OCI-M1 (cell line): Measurements from ENCODE around the gene ZNF26.
"Not testable (repeated sequence)": the region's sequence is repeated elsewhere in the genome, so short reads cannot be mapped to it uniquely, and the experiment has no call there.

Experiments
- DNase-seq: peaks from one replicate; lab custom pipeline; 2025; lab: John Stamatoyannopoulos, UW

ZNF26 gene

DNA sequence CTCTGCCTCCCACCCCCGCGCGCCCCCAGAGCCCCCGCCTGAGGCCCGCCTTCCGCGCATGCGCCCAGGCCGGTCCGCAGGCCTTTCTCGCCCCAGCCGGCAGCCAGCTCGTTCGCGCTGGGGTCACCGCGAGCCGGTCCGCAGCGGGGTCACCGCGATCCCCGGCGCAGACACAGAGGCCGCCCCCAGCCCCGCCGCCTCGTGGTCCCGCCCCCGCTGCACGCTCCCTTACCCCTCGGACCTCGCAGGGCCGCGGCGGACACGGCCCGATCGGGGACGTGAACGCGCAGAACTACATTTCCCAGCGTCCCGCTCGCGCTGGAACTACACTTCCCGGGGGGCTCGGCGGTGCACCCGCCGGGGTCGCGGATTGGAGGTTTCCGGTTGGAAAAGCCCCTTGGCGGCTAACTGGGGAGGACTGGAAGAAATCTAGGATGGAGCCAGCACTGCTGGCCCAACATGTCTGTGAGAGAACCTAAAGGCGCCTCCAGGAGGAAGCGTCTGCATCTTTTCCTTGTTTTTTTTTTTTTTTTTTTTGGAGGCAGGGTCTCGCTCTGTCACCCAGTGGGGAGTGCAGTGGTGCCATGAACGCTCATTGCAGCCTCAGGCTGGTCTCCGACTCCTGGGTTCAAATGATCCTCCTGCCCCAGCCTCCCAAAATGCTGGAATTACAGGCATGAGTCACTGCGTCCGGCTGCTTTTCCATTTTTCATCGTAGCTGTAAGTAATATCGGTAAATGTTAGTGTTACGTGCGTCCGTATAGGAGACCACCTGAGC is 30.0 kb upstream of the ZNF26 start, which contains the start of gene ZNF605:
Gene ZNF605, minus strand, starts transcription at position 296 of the 778 bp plus-strand sequence. CDS start 10,671 bp downstream, outside the sequence.
- DNase-seq = peak; percentile 90

- DNase-seq = not testable (repeated sequence)
Measured at GRCh38 chr12:132961790-132962189, 24.4 kb upstream of the ZNF26 start.

GRCh38 chr12:132963947-132964346 is 22.2 kb upstream of the ZNF26 start:
- DNase-seq = peak; percentile 4

GRCh38 chr12:132965796-132966195 is 20.4 kb upstream of the ZNF26 start:
- DNase-seq = no peak

GRCh38 chr12:132966676-132967415 is 19.3 kb upstream of the ZNF26 start:
- DNase-seq = no peak

- DNase-seq = no peak
Measured at GRCh38 chr12:132967736-132968135, 18.4 kb upstream of the ZNF26 start.

- no peak for DNase-seq
Measured at GRCh38 chr12:132972374-132972773, 13.8 kb upstream of the ZNF26 start.

- peak; percentile 4 for DNase-seq
Measured at GRCh38 chr12:132976870-132977269, 9.3 kb upstream of the ZNF26 start.

GRCh38 chr12:132986885-132987225 is 688 bp downstream of the ZNF26 start:
- DNase-seq = peak; percentile 36

DNA sequence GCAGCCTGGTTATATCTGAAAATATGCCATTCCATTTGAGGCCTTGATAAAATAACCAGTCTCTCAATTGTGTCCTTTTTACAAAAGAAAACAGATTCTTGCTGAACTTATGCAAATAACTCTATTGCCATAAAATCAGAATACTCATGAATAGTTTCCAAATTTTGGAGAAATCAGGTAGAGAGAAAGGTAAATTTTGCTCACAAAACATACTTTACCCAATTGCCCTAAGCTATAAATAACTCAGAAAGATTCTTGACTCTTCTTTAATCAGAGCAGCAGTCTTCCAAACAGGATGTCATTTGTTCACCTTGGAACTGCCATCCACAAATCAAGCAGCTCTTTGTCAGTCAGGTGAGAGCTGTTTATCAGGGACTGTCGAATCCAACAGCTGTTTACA is 12.6 kb downstream of the ZNF26 start:
- no peak for DNase-seq

- no peak for DNase-seq
Measured at GRCh38 chr12:133010657-133011297, 24.6 kb downstream of the ZNF26 start.

DNA sequence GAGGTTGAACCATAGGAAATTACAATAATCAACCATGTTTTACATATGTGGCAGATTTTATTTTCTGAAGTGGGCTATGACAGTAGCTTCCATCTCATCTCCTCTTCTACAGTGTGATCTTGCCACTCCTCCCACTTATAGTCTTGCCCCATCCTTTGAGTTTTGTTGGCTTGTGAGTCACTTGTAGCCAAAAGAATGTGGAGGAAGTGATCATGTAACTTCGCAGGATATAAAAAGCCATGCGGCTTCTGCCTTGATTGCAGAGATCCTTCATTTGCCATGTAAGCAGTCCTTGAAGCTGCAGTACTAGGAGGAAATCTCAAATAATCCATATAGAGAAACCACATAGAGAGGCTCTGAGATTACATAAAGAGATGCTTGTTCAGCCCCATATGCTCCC is 37.4 kb downstream of the ZNF26 start:
- no peak for DNase-seq

DNA sequence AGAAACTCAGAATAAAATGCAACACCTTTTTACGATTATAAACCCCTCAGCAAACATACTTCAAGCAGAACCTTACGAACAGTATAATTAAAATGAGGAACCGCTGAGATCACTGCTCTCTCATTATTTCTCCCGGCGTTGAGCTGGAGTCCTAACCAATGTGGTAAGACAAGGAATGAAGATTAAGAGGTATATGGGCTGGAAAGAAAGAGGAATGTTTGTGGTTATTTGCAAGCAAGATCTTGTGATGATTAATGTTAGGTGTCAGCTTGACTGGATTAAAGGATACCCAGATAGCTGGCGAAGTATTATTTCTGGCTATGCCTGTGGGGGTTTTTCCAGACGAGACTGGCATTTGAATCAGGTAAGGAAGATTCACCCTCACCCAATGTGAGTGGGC is 40.8 kb downstream of the ZNF26 start:
- DNase-seq = no peak

DNA sequence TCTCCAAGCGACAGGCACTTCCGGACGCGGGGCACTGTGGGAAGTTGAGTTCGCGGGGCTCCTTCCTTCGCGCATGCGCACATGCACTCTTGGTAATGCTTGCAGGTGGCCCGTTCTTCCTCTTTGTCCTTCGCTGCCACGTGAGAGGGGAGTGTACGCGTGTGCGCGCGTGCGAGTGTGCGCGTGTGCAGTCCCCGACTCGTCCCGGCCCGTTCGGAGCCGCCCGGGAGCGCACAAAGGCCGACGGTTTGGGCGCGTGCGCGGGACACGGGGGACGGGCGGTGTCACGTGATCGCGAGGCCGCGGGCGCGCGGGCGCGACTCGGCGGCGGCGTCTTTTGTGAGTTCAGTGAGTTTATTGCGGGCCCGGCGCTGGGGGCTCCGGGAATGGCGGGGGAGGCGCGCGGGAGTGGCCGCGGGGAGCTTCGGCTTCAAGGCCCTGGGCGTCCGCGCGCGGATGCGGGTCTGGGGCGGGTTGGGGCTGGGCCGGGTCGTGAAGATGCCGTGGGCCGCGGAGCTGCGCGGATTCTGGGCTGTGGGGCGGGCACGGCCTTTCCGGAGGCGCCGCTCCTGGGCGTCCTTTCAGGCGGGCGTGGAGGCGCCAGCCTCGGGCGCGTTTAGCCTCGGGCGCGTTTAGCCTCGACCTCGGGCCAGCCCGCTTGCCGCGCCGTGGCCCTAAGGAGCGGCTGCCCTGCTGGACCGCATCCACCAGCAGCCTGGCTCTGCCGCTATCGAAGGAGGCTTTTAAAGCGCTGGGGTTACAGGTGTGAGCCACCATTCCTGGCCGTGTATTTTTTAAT is 51.2 kb downstream of the ZNF26 start, which contains the start of gene ZNF84:
Gene ZNF84, plus strand, starts transcription at position 303 of the 799 bp plus-strand sequence. CDS start 3,959 bp downstream, outside the sequence.
- DNase-seq = peak; percentile 99

GRCh38 chr12:133038118-133038709 is 52.0 kb downstream of the ZNF26 start:
- DNase-seq = peak; percentile 46

DNA sequence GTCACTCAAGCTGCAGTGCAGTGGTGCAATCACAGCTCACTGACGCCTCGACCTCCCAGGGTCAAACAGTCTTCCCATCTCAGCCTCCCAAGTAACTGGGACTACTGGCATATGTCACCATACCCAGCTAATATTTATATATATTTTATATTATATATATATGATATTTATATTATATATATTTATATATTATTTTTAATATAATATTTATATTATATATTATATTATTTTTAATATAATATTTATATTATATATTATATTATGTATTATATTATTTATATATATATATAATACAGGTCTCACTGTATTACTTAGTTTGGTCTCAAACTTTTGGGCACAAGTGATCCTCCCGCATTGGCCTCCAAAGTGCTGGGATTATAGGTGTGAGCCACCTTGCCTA is 60.5 kb downstream of the ZNF26 start:
- DNase-seq = no peak

DNA sequence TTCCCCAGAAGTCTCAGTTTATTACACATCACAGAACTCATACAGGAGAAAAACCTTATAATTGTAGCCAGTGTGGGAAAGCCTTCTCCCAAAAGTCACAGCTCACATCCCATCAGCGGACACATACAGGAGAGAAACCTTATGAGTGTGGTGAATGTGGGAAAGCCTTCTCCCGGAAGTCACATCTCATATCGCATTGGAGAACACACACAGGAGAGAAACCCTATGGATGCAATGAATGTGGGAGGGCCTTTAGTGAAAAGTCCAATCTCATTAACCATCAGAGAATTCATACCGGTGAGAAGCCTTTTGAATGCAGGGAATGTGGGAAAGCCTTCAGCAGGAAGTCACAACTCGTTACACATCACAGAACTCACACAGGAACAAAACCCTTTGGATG is 71.3 kb downstream of the ZNF26 start:
- no peak for DNase-seq

DNA sequence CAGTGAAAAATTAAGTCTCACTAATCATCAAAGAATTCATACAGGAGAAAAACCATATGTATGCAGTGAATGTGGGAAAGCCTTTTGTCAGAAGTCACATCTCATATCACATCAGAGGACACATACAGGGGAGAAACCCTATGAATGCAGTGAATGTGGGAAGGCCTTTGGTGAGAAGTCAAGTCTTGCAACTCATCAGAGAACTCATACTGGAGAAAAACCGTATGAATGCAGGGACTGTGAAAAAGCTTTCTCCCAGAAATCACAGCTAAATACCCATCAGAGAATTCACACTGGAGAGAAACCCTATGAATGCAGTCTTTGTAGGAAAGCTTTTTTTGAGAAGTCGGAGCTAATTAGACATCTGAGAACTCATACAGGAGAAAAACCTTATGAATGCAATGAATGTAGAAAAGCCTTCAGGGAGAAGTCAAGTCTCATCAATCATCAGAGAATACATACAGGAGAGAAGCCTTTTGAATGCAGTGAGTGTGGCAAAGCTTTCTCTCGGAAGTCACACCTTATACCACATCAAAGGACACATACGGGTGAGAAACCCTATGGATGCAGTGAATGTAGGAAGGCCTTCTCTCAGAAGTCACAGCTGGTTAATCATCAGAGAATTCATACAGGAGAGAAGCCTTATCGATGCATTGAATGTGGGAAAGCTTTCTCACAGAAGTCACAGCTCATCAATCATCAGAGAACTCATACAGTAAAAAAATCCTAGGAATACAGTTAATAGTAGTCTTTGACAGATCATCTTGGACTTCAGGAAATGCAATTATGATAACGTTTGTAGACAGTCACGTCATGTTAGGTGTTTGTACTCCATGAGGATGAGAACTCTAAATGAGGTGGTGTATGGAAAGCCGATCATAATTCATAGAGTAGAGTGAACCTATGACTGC is 72.3 kb downstream of the ZNF26 start:
- peak; percentile 30 for DNase-seq

DNA sequence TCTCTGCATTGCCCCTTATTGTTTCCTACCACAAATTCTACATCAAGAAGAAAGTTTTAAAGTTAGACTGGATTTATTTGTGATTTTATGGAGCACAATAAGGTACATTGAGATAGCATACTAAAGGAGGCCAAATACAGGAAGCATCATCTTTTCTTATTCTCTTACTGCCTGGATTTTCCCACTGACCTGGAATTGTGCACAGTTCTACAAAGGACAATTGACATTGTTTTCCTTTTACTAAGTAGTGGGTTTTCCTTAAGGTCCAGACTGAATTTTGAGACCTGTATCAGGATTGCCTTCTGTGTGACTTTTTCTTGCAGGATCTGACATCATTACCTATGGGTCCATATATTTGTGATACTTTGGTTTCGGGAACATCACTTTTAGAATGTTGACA is 75.8 kb downstream of the ZNF26 start:
- DNase-seq = no peak

DNA sequence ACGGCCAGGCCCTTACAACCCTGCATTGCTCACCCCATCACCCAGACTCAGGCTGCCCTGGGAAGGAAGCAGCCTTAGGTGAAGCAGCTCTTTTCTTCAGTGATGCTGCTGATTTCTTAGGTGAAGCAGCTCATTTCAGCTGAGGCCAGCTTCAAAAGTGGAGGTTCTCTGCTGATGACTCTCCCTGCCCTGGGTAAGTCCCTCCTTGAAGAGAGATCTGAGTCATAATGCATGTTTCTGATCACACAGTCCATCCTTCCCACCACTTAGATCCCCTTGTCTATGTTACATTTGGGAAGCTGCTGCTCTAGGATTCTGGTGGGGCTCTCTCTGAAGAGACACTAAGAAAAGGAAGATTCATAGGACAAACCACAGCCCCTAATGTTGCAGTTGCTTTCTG is 77.4 kb downstream of the ZNF26 start:
- DNase-seq = no peak
